Astrocyte (in vitro differentiated cells and primary cell): ENCODE measurements around the gene ATF6.

Experiments used
- CTCF ChIP-seq: IDR thresholded peaks from 2 replicates; pipeline ENCODE4 v1.5.1; 2011; ENCODE audit warnings: low read depth, mild to moderate bottlenecking, inconsistent platforms, low read length, moderate library complexity; ENCODE audit not compliant: insufficient read depth
- EZH2 ChIP-seq: IDR thresholded peaks from 2 replicates; pipeline ENCODE4 v1.6.1; 2012; ENCODE audit warnings: mild to moderate bottlenecking, low read length, inconsistent platforms; ENCODE audit not compliant: insufficient read depth

- no peak for TF ChIP-seq CTCF
- no peak for TF ChIP-seq EZH2
Observed at GRCh38 chr1:161844696-161845095, 78.6 kb downstream of the ATF6 start.
